A673 (cell line): ENCODE measurements around the gene WRNIP1.

Experiments used
- CTCF ChIP-seq: fragments of 300-800, 200-600 bp; sonication (generic); conservative IDR thresholded peaks from 2 replicates; pipeline ENCODE4 v1.5.1; 2017; ENCODE audit warnings: low read depth, mild to moderate bottlenecking, antibody characterized with exemption, low read length, moderate library complexity, mixed read lengths
- EZH2 ChIP-seq: fragments of 200-600 bp; sonication (generic); IDR thresholded peaks from 2 replicates; pipeline ENCODE4 v1.6.1; 2017; ENCODE audit warnings: borderline replicate concordance, low read depth, mild to moderate bottlenecking, mixed read lengths, antibody characterized with exemption, low read length; ENCODE audit not compliant: poor library complexity, severe bottlenecking

GRCh38 chr6:2752477-2753109 lies 12.6 kb upstream of the WRNIP1 start:
- TF ChIP-seq CTCF = no peak
- no peak for TF ChIP-seq EZH2
